DND-41 (cell line): ENCODE measurements around the gene PTPRJ.

Source experiments
- ATAC-seq: fragments of 200-7000 bp; cut with Tn5 transposase; 3 replicates; pipeline ENCODE4 v1.9.1; 2021; ENCODE audit warnings: low read depth; ENCODE audit not compliant: insufficient read depth
- DNase-seq: peaks from one replicate; pipeline ENCODE4 v3.0.0-alpha.2; 2020
- H2AFZ ChIP-seq: 2 replicates; pipeline ENCODE4 v1.6.0; 2012; ENCODE audit warnings: low read depth, low read length
- H3K27ac ChIP-seq: 2 replicates; pipeline ENCODE4 v1.5.1; 2012; ENCODE audit warnings: low read length, inconsistent platforms
- H3K27me3 ChIP-seq: fragments of 200-600 bp; sonication (generic); 2 replicates; pipeline ENCODE4 v1.6.0; 2012; ENCODE audit warnings: low read length, mild to moderate bottlenecking, inconsistent platforms; ENCODE audit not compliant: insufficient read depth, poor library complexity
- H3K36me3 ChIP-seq: 2 replicates; pipeline ENCODE4 v1.5.1; 2012; ENCODE audit warnings: low read length, inconsistent platforms; ENCODE audit not compliant: insufficient read depth
- H3K4me1 ChIP-seq: 2 replicates; pipeline ENCODE4 v1.5.1; 2012; ENCODE audit warnings: mild to moderate bottlenecking, low read length; ENCODE audit not compliant: insufficient read depth
- H3K4me2 ChIP-seq: 2 replicates; pipeline ENCODE4 v1.6.0; 2012; ENCODE audit warnings: mild to moderate bottlenecking, moderate library complexity, low read length, inconsistent platforms; ENCODE audit not compliant: insufficient read depth
- H3K4me3 ChIP-seq, 2 experiments: fragments of 200-600 bp in 1 of 2; shearing (Covaris generic) in 1 of 2; 2 replicates each; pipeline ENCODE4 v1.5.1; 2012 to 2016; ENCODE audit warnings: inconsistent platforms in 2 of 2, low read length in 2 of 2, mild to moderate bottlenecking in 2 of 2, low read depth in 1 of 2, moderate library complexity in 1 of 2
- H3K79me2 ChIP-seq: 2 replicates; pipeline ENCODE4 v1.6.0; 2012; ENCODE audit warnings: low read length, inconsistent platforms; ENCODE audit not compliant: insufficient read depth
- H3K9ac ChIP-seq: 2 replicates; pipeline ENCODE4 v1.6.0; 2012; ENCODE audit warnings: low read depth, mild to moderate bottlenecking, inconsistent platforms, low read length, moderate library complexity
- H3K9me3 ChIP-seq: 2 replicates; pipeline ENCODE4 v1.5.1; 2012; ENCODE audit warnings: low read length, moderate library complexity, mild to moderate bottlenecking, inconsistent platforms; ENCODE audit not compliant: insufficient read depth, severe bottlenecking
- H4K20me1 ChIP-seq: 2 replicates; pipeline ENCODE4 v1.6.0; 2012; ENCODE audit warnings: low read length; ENCODE audit not compliant: insufficient read depth
- CTCF ChIP-seq: IDR thresholded peaks from 2 replicates; pipeline ENCODE4 v1.5.1; 2012; ENCODE audit warnings: borderline replicate concordance, low read length, moderate library complexity, mild to moderate bottlenecking; ENCODE audit not compliant: poor library complexity, severe bottlenecking; ENCODE audit errors: extremely low read depth
- EZH2 ChIP-seq: IDR thresholded peaks from 3 replicates; pipeline ENCODE4 v1.6.1; 2012; ENCODE audit warnings: borderline replicate concordance, low read depth, mild to moderate bottlenecking, moderate library complexity, low read length, inconsistent platforms; ENCODE audit not compliant: severe bottlenecking

The PTPRJ gene

DNA sequence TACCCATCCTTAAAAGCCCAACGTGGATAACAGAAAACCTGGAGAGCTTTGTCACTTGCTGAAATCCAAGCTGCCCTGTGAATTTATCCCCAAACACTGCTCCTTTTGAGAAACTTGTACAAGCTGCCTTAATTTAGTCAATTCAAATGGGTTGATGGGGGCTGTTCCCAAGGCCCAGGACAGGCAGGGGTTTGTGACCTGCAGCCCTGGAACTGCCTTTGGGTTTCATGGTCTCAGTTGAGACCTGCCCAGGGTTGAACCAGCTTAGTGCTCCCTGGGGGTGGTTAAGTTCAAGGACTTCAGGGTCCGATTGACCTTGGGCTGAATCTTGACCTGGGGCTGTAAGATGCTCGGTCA is 124.2 kb downstream of the PTPRJ start:
- Histone ChIP-seq H3K27ac (no peak overlapping the region), H3K36me3 (no peaks in the 10 kb centered on the region), H3K9ac (no peak overlapping the region), H3K27me3 (no peaks in the 10 kb centered on the region), H2AFZ (no peak overlapping the region), H3K4me3 (no peak overlapping the region), H4K20me1 (no peaks in the 10 kb centered on the region), H3K9me3 (no peaks in the 10 kb centered on the region), H3K4me1 (peaks cover 4% of the 10 kb centered on the region), H3K79me2 (no peaks in the 10 kb centered on the region), H3K4me2 (no peak overlapping the region)
- ATAC-seq (no peak), DNase-seq (no peak)
- TF ChIP-seq CTCF (no peak), EZH2 (no peak)

DNA sequence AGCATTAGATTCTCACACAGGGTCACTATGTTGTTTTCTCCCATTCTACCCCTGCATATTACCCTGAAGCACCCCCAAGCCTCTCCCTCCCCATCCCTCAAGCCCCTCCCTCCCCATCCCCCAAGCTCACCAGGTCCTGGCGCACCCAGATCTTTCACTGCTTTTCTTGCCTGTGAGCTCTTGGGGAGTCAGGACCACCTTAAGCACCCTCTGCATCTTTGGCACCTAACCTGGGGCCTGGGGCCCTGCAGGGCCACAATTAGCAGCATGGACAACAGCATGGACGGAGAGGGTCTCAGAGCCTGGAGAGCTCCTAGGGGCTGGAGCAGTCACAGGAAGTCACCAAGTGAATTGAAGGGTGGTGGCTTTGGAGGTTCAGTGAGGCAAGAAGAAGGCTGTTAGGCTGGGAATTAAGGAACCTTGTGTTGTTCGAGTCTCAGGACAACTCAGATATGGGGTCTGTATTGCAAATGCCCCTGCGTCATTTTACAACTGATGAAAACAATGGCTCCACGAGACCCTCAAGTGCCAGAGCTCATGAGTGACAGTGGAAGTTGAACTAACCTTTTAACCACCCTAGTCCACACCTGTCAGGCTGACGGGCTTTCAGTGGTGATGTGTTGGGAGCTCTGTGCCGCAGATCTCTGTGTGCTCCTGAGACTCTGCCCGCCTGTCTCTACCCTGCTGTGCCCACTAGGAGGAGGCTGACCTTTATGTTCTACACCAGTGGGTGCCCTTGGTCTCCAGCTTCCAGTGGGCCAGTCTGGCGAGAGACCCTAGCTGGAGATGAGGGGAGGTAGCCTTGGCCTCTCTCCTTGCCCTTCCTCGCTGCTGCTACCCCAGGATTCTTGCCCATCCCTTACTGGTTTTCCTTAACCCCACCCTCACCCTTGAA is 125.0 kb downstream of the PTPRJ start:
- Histone ChIP-seq H2AFZ (no peak overlapping the region), H3K4me2 (no peak overlapping the region), H3K27ac (no peak overlapping the region)

DNA sequence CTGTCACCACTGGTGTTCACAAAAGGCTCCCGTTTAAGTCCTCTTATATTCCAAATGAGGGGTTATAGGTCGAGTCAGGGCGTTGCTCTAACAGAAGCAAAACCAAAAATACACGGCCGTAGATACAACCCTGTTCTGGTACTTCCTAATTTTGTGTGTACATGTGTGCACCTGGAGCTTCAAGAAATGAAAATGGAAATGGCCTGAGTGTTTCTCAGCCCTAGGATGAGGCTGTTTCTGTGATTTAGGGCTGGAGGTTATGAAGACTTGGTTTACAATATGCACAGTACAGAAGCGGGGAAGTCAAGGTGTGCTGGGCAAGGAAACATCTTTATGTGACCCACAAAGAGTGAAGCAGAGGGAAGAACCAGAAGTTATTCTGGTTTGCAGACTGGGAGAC is 125.8 kb downstream of the PTPRJ start:
- no peak overlapping the region for H3K4me2 ChIP-seq
- peaks cover 11% of the 10 kb centered on the region for H3K4me1 ChIP-seq
- no peaks in the 10 kb centered on the region for H3K9me3 ChIP-seq
- ATAC-seq (no peak), DNase-seq (no peak)
- H3K79me2 ChIP-seq = no peaks in the 10 kb centered on the region
- H2AFZ ChIP-seq = no peak overlapping the region
- TF ChIP-seq CTCF = no peak
- H3K27me3 ChIP-seq = no peaks in the 10 kb centered on the region
- H3K4me3 ChIP-seq = no peak overlapping the region
- H4K20me1 ChIP-seq = no peaks in the 10 kb centered on the region
- no peak overlapping the region for H3K9ac ChIP-seq
- H3K27ac ChIP-seq = no peak overlapping the region
- H3K36me3 ChIP-seq = no peaks in the 10 kb centered on the region

More for the DNA sequence above, 125.0 kb downstream of the PTPRJ start:
- no peaks in the 10 kb centered on the region for H3K27me3 ChIP-seq
- H3K9ac ChIP-seq = no peak overlapping the region
- H3K9me3 ChIP-seq = no peaks in the 10 kb centered on the region
- no peaks in the 10 kb centered on the region for H3K36me3 ChIP-seq
- no peak overlapping the region for H3K4me3 ChIP-seq
- ATAC-seq (no peak), DNase-seq (no peak)
- TF ChIP-seq CTCF (no peak), EZH2 (no peak)
- no peaks in the 10 kb centered on the region for H4K20me1 ChIP-seq
- peaks cover 11% of the 10 kb centered on the region for H3K4me1 ChIP-seq
- no peaks in the 10 kb centered on the region for H3K79me2 ChIP-seq
